ENCODE data around the gene PPIP5K2.

PPIP5K2 gene

DNA sequence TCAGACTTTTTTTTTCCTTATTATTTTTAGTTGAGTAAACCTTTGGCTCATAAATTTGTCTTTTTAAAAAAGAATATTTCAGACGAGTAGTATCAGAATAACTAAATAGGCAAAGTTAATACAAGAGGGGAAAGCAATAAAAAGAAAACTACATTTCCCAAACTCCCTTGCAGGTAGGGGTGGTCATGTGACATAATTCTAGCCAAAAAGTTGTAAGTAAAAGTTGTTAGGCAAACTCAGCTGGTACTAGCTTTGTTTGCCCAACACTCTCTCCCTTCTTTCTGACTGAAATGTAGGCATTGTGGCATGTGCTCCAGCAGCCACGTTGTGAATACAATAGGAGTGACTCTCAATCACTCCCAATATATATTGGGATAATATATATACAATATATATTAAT, 21.1 kb upstream of the PPIP5K2 start:
- Histone ChIP-seq H3F3A (ENCODE audit: insufficient read depth, low read length) (no peaks in the 10 kb centered on the region), H2AFZ (ENCODE audit: low read length) (no peak overlapping the region), H3K36me3 (replicated peaks; ENCODE audit: insufficient read depth, low read length) (no peaks in the 10 kb centered on the region), H3K9me3 (replicated peaks; ENCODE audit: insufficient read depth, low read length) (no peaks in the 10 kb centered on the region), H3K9me2 (replicated peaks; ENCODE audit: insufficient read depth, low read length) (no peaks in the 10 kb centered on the region), H3K79me2 (ENCODE audit: low read length) (no peaks in the 10 kb centered on the region), H3K9ac (ENCODE audit: low read length) (no peak overlapping the region), H4K20me1 (ENCODE audit: insufficient read depth, low read length) (no peaks in the 10 kb centered on the region), H3K27me3 (replicated peaks; ENCODE audit: insufficient read depth, low read length) (no peaks in the 10 kb centered on the region), H3K4me1 (ENCODE audit: low read length) (no peaks in the 10 kb centered on the region), H3K4me2 (ENCODE audit: low read depth, low read length) (no peak overlapping the region), H3K4me3 (ENCODE audit: low read length) (no peak overlapping the region), H3K27ac (ENCODE audit: low read length) (no peak overlapping the region)
- DNase-seq = no peak
- no peak for TF ChIP-seq EZH2phosphoT487 (IDR thresholded peaks at IDR 0.05; ENCODE audit: low read length)
- TF ChIP-seq, protein P1, sequence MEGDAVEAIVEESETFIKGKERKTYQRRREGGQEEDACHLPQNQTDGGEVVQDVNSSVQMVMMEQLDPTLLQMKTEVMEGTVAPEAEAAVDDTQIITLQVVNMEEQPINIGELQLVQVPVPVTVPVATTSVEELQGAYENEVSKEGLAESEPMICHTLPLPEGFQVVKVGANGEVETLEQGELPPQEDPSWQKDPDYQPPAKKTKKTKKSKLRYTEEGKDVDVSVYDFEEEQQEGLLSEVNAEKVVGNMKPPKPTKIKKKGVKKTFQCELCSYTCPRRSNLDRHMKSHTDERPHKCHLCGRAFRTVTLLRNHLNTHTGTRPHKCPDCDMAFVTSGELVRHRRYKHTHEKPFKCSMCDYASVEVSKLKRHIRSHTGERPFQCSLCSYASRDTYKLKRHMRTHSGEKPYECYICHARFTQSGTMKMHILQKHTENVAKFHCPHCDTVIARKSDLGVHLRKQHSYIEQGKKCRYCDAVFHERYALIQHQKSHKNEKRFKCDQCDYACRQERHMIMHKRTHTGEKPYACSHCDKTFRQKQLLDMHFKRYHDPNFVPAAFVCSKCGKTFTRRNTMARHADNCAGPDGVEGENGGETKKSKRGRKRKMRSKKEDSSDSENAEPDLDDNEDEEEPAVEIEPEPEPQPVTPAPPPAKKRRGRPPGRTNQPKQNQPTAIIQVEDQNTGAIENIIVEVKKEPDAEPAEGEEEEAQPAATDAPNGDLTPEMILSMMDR (IDR thresholded peaks at IDR 0.05; ENCODE audit: low read length) = no peak
- no peak for TF ChIP-seq EZH2 (optimal IDR thresholded peaks at IDR 0.05; ENCODE audit: low read depth, low read length)

DNA sequence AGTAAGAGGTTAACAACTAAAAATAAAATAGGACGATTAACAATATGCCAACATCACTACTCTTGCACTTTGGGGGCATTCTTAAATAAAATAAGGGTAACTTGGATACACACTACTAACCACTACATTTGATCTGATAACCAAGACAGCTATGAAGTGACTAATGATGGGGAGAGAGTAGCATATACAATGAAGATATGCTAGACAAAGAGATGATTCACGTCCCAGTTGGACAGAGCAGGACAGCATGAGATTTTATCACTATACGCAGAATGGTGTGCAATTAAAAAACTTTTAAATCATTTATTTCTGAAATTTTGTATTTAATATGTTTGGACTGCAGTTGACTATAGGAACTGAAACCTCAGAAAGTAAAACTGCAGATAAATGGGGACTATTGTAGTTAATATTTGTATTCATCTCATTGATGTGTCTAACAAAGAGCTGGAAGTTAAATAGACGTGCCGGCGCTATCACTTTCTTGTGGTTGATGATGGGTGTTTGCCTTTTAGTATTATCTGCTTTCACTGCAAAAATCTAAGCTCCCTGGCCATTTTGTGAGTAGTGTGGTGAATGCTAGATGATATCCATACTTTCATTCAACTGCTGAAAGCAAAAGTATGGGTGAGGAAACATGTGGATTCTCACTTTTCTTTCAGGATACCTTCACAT, 18.9 kb upstream of the PPIP5K2 start:
- no peak for DNase-seq
- Histone ChIP-seq H3K9me3 (replicated peaks; ENCODE audit: insufficient read depth, low read length) (no peaks in the 10 kb centered on the region), H3K4me3 (ENCODE audit: low read length) (no peak overlapping the region), H3K4me1 (ENCODE audit: low read length) (no peaks in the 10 kb centered on the region), H3K27ac (ENCODE audit: low read length) (no peak overlapping the region), H3K36me3 (replicated peaks; ENCODE audit: insufficient read depth, low read length) (no peaks in the 10 kb centered on the region; the same call in 1 of the 2 replicates), H4K20me1 (ENCODE audit: insufficient read depth, low read length) (no peaks in the 10 kb centered on the region), H3K9me2 (replicated peaks; ENCODE audit: insufficient read depth, low read length) (no peaks in the 10 kb centered on the region), H3F3A (ENCODE audit: insufficient read depth, low read length) (no peaks in the 10 kb centered on the region), H3K27me3 (replicated peaks; ENCODE audit: insufficient read depth, low read length) (no peaks in the 10 kb centered on the region), H3K4me2 (ENCODE audit: low read depth, low read length) (no peak overlapping the region), H3K79me2 (ENCODE audit: low read length) (no peaks in the 10 kb centered on the region), H2AFZ (ENCODE audit: low read length) (no peak overlapping the region), H3K9ac (ENCODE audit: low read length) (no peak overlapping the region)
- TF ChIP-seq EZH2phosphoT487 (IDR thresholded peaks at IDR 0.05; ENCODE audit: low read length) = no peak
- no peak for TF ChIP-seq EZH2 (optimal IDR thresholded peaks at IDR 0.05; ENCODE audit: low read depth, low read length)
- TF ChIP-seq, protein P1 (IDR thresholded peaks at IDR 0.05; ENCODE audit: low read length) = no peak

GRCh38 chr5:103102234-103102633, 17.9 kb upstream of the PPIP5K2 start:
- H3K4me3 ChIP-seq (ENCODE audit: low read length) = no peak overlapping the region
- no peak overlapping the region for H3K27ac ChIP-seq (ENCODE audit: low read length)
- H3K27me3 ChIP-seq (replicated peaks; ENCODE audit: insufficient read depth, low read length) = no peaks in the 10 kb centered on the region
- no peaks in the 10 kb centered on the region for H3K9me3 ChIP-seq (replicated peaks; ENCODE audit: insufficient read depth, low read length)
- no peaks in the 10 kb centered on the region for H3K4me1 ChIP-seq (ENCODE audit: low read length)
- H3K9ac ChIP-seq (ENCODE audit: low read length) = no peak overlapping the region
- no peaks in the 10 kb centered on the region for H3K9me2 ChIP-seq (replicated peaks; ENCODE audit: insufficient read depth, low read length)
- H4K20me1 ChIP-seq (ENCODE audit: insufficient read depth, low read length) = no peaks in the 10 kb centered on the region
- H3K79me2 ChIP-seq (ENCODE audit: low read length) = no peaks in the 10 kb centered on the region
- H3K36me3 ChIP-seq (replicated peaks; ENCODE audit: insufficient read depth, low read length) = no peaks in the 10 kb centered on the region; the same call in 1 of the 2 replicates
- DNase-seq = no peak
- no peak overlapping the region for H3K4me2 ChIP-seq (ENCODE audit: low read depth, low read length)
- TF ChIP-seq, protein P1 (IDR thresholded peaks at IDR 0.05; ENCODE audit: low read length) = no peak
- TF ChIP-seq EZH2phosphoT487 (IDR thresholded peaks at IDR 0.05; ENCODE audit: low read length) (no peak), EZH2 (optimal IDR thresholded peaks at IDR 0.05; ENCODE audit: low read depth, low read length) (no peak)
- H2AFZ ChIP-seq (ENCODE audit: low read length) = no peak overlapping the region
- no peaks in the 10 kb centered on the region for H3F3A ChIP-seq (ENCODE audit: insufficient read depth, low read length)
